OCI-LY1 (cell line): Measurements from ENCODE around the gene RASIP1.
A peak's percentile ranks its signal among the peaks of the same experiment; 100 is the strongest.

ENCODE experiments used
- H2AFZ ChIP-seq: fragments of 200-600 bp; sonication (generic), shearing (Covaris generic); 2 replicates; pipeline ENCODE4 v1.6.0; 2014; ENCODE audit warnings: antibody characterized with exemption, mild to moderate bottlenecking, low read length
- H3F3A ChIP-seq: fragments of 200-600 bp; sonication (generic), shearing (Covaris generic); 2 replicates; pipeline ENCODE4 v1.6.0; 2014; ENCODE audit warnings: mild to moderate bottlenecking, antibody characterized with exemption, low read length, moderate library complexity; ENCODE audit not compliant: insufficient read depth
- H3K27ac ChIP-seq: fragments of 200-600 bp; sonication (generic); 2 replicates; pipeline ENCODE4 v1.5.1; 2014; ENCODE audit warnings: low read length, mixed run types, mild to moderate bottlenecking, low read depth; ENCODE audit not compliant: poor library complexity, severe bottlenecking
- H3K27me3 ChIP-seq: fragments of 200-600 bp; sonication (generic); 2 replicates; pipeline ENCODE4 v1.6.0; 2014; ENCODE audit warnings: antibody characterized with exemption, mild to moderate bottlenecking, low read length, moderate library complexity; ENCODE audit not compliant: insufficient read depth
- H3K36me3 ChIP-seq: fragments of 200-600 bp; sonication (generic); 2 replicates; pipeline ENCODE4 v1.6.1; 2014; ENCODE audit warnings: mild to moderate bottlenecking, antibody characterized with exemption, low read length, moderate library complexity, mixed read lengths; ENCODE audit not compliant: insufficient read depth
- H3K4me1 ChIP-seq: fragments of 200-600 bp; sonication (generic); 2 replicates; pipeline ENCODE4 v1.5.1; 2014; ENCODE audit warnings: mild to moderate bottlenecking, low read length, moderate library complexity; ENCODE audit not compliant: insufficient read depth, severe bottlenecking
- H3K4me2 ChIP-seq: fragments of 200-600 bp; sonication (generic), shearing (Covaris generic); 2 replicates; pipeline ENCODE4 v1.6.1; 2014; ENCODE audit warnings: low read length
- H3K4me3 ChIP-seq: fragments of 200-600 bp; sonication (generic); 2 replicates; pipeline ENCODE4 v1.5.1; 2014; ENCODE audit warnings: low read length, low read depth, mild to moderate bottlenecking, mixed read lengths; ENCODE audit not compliant: poor library complexity, severe bottlenecking
- H3K79me2 ChIP-seq: fragments of 200-600 bp; shearing (Covaris generic); 2 replicates; pipeline ENCODE4 v1.6.1; 2016; ENCODE audit warnings: mixed run types, low read length, mixed read lengths; ENCODE audit not compliant: insufficient read depth
- H3K9ac ChIP-seq: fragments of 200-600 bp; sonication (generic), shearing (Covaris generic); 2 replicates; pipeline ENCODE4 v1.6.1; 2014; ENCODE audit warnings: mild to moderate bottlenecking, low read length, mixed read lengths
- H3K9me2 ChIP-seq: fragments of 200-600 bp; sonication (generic), shearing (Covaris generic); 2 replicates; pipeline ENCODE4 v1.6.1; 2014; ENCODE audit warnings: low read depth, mild to moderate bottlenecking, low read length, mixed read lengths
- H3K9me3 ChIP-seq: fragments of 200-600 bp; shearing (Covaris generic); 2 replicates; pipeline ENCODE4 v1.6.1; 2014; ENCODE audit warnings: low read length, mixed read lengths
- H4K20me1 ChIP-seq: fragments of 200-600 bp; sonication (generic), shearing (Covaris generic); 2 replicates; pipeline ENCODE4 v1.6.0; 2016; ENCODE audit warnings: mild to moderate bottlenecking, low read length; ENCODE audit not compliant: insufficient read depth
- EZH2 ChIP-seq: fragments of 200-600 bp; sonication (generic), shearing (Covaris generic); IDR thresholded peaks from 2 replicates; pipeline ENCODE4 v1.8.0; 2017; ENCODE audit warnings: borderline replicate concordance, mixed run types, mild to moderate bottlenecking, antibody characterized with exemption, low read length, moderate library complexity, mixed read lengths
- TF ChIP-seq, protein P1 (sequence below): fragments of 200-600 bp; sonication (generic), shearing (Covaris generic); IDR thresholded peaks from 2 replicates; pipeline ENCODE4 v1.5.1; 2017; ENCODE audit warnings: mild to moderate bottlenecking, antibody characterized with exemption, low read length, moderate library complexity, mixed read lengths

The RASIP1 gene

DNA sequence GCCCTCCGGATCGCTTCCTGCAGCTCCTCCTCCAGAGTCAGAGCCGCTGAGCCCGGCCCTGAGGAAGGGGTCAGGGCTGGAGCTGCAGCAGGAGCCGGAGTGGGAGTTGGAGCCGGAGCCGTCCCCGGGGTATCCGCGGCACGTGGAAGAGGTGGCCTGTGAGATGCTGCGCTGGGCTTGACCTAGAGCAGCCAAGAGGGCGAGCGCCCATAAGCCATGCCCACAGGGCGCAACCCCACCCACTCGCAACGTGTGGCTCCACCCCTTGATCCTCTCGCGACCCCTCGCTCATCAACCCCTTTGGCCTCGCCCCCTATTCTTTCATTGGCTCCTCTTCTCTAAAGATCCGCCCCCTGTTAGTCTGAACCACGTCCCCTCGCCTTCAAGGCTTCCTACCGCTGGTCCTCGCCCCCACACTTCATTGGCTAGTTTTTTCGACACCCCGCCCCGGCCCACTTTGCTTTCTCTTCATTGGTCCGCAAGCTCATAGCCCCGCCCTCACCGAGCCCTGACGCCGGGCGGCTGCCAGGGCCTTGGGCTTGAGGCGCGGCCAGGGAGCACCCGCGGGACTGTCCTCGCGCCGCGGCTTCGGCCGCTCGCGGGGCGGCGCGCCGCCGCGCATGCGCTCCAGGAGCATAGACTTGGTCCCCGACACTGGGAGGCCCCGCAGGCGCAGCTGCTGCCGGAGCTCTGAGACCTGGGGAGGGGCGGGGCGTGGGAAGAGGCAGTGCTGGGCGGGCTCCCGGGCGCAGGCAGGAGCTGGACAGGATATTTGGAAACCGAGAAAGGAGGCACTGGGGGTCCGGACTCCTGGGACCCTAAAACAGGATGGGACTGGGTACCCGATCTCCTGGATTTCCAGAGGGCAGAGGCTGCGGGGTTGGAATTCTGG is 26.3 kb downstream of the RASIP1 start:
- Histone ChIP-seq H3K79me2 (no peaks in the 10 kb centered on the region), H3K27me3 (peaks cover 5% of the 10 kb centered on the region; the same call in 1 of the 2 replicates), H2AFZ (peak overlapping the region; percentile 45; the same call in 1 of the 2 replicates), H3F3A (no peaks in the 10 kb centered on the region), H4K20me1 (no peaks in the 10 kb centered on the region), H3K27ac (no peak overlapping the region), H3K9me3 (no peaks in the 10 kb centered on the region), H3K4me1 (peaks cover 28% of the 10 kb centered on the region), H3K4me2 (peak overlapping the region; percentile 81), H3K9ac (peak overlapping the region; percentile 69), H3K36me3 (no peaks in the 10 kb centered on the region; the same call in 1 of the 2 replicates), H3K4me3 (peak overlapping the region; percentile 66), H3K9me2 (no peaks in the 10 kb centered on the region)
- TF ChIP-seq EZH2: no peak
- TF ChIP-seq, protein P1, sequence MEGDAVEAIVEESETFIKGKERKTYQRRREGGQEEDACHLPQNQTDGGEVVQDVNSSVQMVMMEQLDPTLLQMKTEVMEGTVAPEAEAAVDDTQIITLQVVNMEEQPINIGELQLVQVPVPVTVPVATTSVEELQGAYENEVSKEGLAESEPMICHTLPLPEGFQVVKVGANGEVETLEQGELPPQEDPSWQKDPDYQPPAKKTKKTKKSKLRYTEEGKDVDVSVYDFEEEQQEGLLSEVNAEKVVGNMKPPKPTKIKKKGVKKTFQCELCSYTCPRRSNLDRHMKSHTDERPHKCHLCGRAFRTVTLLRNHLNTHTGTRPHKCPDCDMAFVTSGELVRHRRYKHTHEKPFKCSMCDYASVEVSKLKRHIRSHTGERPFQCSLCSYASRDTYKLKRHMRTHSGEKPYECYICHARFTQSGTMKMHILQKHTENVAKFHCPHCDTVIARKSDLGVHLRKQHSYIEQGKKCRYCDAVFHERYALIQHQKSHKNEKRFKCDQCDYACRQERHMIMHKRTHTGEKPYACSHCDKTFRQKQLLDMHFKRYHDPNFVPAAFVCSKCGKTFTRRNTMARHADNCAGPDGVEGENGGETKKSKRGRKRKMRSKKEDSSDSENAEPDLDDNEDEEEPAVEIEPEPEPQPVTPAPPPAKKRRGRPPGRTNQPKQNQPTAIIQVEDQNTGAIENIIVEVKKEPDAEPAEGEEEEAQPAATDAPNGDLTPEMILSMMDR: no peak

DNA sequence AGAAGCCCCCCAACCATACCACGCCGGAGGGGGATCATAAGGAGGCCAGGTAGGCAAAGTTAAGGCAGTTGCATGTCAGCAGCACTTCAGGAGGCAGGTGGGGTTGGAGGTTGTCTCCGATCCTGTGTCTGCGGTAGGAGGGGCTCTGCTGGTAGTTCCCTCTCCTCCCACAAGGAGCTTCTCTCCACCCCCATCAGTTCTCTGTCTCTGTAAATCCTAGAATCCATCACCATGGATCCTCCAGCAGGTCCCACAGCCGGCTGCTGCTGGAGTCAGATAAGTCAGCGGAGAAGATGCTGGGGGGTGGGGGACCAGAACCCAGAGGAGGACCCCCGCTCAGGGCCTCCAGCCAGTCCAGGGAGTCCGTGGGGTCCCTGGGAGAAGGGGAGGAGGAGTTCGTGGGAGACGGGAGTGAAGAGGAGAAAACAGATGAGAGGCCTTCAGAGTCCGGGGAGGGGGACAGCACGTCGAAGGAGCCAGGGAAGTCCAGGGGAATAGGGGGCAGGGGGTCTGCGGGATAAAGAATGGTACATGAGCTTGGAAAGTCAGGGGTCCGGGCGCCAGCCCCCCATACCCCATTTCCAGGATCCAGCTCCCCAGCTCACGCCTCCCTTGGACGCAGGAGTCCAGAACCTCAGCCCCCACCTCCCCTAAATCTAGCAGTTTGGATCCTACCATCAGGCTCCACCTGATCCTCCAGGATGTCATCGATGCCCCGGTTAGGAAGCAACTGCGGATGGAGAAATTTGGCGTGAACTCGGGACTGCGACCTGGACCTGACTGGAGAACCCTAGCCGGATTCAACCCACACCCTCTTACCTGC is 27.2 kb downstream of the RASIP1 start:
- H3K9me2 ChIP-seq: no peaks in the 10 kb centered on the region

DNA sequence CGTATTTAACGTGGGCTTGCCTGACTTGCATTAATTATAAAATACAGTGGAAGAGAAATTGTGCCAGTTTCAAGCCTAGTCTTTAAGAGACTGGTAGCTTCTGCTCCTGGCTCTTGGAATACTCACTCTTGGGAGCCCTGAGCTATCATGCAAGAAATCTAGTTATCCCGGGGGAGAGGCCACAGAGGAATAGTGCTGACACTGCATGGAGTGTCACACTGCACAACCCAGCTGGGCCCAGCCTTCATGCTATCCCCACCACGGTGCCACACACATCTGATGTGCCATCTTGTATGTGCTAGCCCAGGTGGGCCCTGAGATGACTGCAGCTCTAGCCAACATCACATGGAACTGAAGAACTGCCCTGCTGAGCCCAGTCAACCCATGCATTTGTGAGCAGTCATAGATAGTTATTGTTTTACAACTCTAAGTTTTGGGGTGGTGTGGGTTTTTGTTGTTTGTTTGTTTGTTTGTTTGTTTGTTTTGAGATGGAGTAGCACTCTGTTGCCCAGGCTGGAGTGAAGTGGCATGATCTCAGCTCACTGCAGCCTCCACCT is 29.2 kb downstream of the RASIP1 start:
- no peaks in the 10 kb centered on the region for H3K9me2 ChIP-seq
- no peaks in the 10 kb centered on the region for H3F3A ChIP-seq
- no peaks in the 10 kb centered on the region for H3K9me3 ChIP-seq
- H4K20me1 ChIP-seq: no peaks in the 10 kb centered on the region
- H3K4me1 ChIP-seq: peaks cover 24% of the 10 kb centered on the region
- H3K27me3 ChIP-seq: peaks cover 5% of the 10 kb centered on the region; the same call in 1 of the 2 replicates
- no peak overlapping the region for H2AFZ ChIP-seq
- H3K4me3 ChIP-seq: no peak overlapping the region
- H3K27ac ChIP-seq: no peak overlapping the region
- no peak overlapping the region for H3K9ac ChIP-seq
- TF ChIP-seq EZH2: no peak
- TF ChIP-seq, protein P1: no peak
- H3K79me2 ChIP-seq: no peaks in the 10 kb centered on the region
- H3K36me3 ChIP-seq: no peaks in the 10 kb centered on the region; the same call in 1 of the 2 replicates
- H3K4me2 ChIP-seq: no peak overlapping the region

More for the DNA sequence above, 27.2 kb downstream of the RASIP1 start:
- peak overlapping the region; percentile 65 for H3K4me3 ChIP-seq
- H4K20me1 ChIP-seq: no peaks in the 10 kb centered on the region
- TF ChIP-seq, protein P1: no peak
- TF ChIP-seq EZH2: no peak
- peak overlapping the region; percentile 74 for H3K4me2 ChIP-seq
- no peak overlapping the region for H3K27ac ChIP-seq
- peak overlapping the region; percentile 45; the same call in 1 of the 2 replicates for H2AFZ ChIP-seq
- H3K4me1 ChIP-seq: peaks cover 28% of the 10 kb centered on the region
- no peaks in the 10 kb centered on the region for H3K9me3 ChIP-seq
- H3F3A ChIP-seq: no peaks in the 10 kb centered on the region
- peaks cover 5% of the 10 kb centered on the region; the same call in 1 of the 2 replicates for H3K27me3 ChIP-seq
- no peaks in the 10 kb centered on the region for H3K79me2 ChIP-seq
- H3K36me3 ChIP-seq: no peaks in the 10 kb centered on the region; the same call in 1 of the 2 replicates
- peak overlapping the region; percentile 60 for H3K9ac ChIP-seq
